Stimulated activated CD4-positive, alpha-beta T cell treated with anti-CD3 and anti-CD28 coated beads, Interleukin-15, amount 100 ng/mL, for 48 hours (primary cell): Measurements from ENCODE around the gene GCG.

ENCODE experiments used
- DNase-seq, 2 donors: peaks; one replicate each; pipeline ENCODE4 v3.0.0-alpha.2; 2020; ENCODE audit warnings: low read depth in 2 of 2

Gene GCG

DNA sequence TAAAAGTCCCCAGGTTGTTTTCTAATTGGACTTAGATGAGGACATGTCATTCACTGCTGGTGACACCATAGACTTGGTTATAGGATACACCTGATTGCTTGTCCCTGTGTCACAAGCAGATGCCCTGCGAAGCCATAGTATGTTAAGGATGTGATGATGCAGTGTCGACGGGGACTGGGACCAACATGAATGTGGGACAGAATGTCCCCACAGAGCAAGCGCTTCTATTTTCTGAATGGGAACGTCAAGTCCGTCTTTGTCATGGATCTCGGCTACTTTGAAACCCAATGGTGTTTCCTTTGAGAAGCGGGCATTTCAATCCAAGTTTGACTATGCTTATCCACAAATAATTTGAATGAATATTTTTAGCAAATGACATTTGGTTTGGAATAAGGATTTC is 2.1 kb downstream of the GCG start:
- DNase-seq = no peak

DNA sequence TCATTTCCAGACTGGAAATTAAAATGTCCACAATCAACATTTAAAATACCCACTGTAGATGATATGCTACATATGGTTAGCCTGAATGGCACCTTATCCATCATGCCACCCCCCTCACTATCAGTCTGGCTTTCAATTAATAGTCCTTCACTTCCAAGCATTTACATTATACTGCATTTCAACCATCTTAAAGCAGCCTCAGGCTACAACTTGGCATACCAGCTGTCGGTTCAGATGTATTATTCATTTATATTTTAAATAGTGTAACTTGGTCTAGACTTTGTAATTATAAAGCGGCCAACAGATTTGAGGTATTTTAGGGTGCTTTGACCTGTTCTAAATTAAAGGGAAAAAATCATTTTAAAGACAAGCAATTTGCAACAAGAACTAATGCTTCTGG is 2.6 kb downstream of the GCG start:
- no peak for DNase-seq

DNA sequence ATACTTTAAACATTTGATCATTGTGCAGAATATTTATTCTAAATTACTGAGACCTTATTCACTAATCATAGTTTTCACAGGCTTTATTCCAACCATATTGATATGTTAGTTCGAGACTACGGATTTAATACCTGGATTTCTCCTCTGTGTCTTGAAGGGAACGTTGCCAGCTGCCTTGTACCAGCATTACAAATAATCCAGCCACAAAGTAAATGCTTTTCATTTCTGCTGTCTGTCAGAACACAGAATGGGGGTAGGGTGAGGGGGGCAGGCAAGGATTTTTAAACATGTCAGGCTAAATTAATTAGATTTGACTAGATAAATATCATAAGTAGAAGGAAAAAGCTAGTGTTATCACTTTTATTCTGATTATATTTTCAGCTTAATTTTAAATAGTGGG is 3.1 kb downstream of the GCG start:
- no peak for DNase-seq

DNA sequence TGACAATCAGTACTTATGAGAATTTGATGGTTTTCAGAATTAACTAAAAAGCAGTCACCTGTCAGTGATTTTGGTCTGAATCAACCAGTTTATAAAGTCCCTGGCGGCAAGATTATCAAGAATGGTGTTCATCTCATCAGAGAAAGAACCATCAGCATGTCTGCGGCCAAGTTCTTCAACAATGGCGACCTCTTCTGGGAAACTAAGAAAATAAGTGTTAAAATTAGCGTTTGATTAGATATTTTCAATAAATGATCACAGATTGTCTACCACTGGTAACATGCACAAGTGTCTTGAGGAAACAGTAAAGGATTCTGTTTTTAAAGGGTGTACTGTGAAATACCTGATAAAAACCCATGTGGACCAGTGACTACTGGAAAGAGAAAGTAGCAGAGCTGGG is 8.1 kb downstream of the GCG start:
- no peak for DNase-seq

DNA sequence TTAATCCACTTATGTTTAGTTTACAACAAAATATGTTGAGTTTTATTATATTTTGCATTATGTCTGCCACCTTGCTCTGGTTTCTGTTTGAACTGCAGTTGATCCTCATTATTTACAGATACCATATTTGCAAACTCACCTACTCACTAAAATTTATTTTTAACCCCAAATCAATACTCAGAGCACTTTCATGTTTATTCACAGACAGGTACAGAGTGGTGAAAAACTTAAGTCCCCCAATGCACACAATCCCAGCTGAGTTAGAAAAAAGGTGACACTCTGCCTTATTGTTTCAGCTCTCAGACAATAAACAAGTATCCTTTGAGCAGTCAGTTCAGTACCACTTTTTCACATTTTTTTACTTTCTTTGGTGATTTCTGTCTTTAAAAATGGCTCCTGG is 13.7 kb downstream of the GCG start:
- DNase-seq = no peak

DNA sequence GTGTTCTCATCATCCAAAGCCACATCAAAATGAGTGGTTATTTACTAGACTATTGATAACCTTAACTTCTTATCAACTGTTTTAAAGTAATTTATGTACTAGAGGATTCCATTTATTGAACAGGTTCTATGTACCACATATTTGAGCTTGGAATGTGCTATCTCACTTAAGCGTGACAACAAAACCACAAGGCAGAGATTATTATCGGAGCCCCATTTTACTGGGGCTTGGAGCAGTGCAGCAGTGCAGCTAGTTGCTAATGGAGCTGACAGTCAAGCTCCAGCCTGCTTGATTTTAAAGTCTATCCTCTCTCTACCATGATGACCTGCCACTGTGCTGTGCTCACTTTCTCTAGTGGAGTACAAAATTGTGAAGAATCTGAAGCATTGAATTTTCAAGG is 24.6 kb downstream of the GCG start:
- DNase-seq = no peak

DNA sequence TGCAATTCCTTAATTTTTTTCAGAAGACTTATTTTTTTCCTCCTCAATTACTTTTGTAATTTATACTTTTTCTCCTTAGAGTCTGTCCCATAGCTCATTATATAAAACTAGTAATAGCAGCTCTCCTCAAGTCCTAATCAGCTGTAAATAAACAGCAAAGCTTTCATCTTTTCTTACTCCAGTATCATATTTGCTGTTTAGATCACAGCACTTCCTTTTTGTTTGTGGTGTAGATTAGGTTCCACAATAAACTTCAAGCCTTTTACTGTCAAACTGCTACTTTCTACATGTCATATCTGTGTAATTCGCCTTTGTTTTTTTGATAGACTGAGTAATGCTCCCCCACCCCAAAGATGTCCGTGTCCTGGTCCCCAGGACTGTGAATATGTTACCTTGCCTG is 25.5 kb downstream of the GCG start:
- no peak for DNase-seq

DNA sequence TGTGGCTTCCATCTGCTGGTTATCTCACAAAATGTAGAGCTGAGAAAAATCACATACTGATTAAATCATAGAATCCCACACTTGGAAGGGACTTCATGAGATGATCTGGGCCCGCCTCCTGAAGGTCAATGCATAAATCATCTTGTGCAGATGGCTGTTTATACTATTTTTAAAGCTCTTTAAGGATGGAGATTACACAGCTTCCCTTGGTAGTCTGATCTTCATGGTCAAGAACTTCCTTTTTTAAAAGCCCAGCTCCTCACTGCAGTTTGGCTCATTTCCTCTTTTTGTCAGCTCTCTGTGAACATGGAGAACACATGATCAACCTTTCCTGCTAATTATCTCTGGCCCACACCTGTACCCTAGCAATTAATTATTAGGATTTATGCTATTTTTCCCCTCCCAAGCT is 25.9 kb downstream of the GCG start:
- no peak for DNase-seq

DNA sequence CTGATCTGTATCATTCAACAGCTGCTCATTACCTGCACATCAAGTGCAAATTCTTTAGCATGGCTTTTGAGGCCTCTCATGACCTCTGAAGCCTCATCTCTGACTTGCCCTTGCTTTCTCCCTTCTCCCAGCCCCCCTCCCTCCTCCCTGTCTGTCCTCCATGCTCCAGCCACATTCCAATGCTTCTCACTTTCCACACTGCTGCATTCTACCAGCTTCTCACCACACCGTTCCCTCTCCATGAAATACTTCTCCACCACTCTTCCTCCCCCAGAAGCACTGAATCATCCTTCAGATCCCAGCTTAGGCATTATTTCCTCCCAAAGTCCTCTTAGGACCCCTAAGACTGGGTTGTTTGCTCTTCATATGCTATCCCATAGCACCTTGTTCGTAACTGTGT is 26.9 kb downstream of the GCG start:
- no peak for DNase-seq

DNA sequence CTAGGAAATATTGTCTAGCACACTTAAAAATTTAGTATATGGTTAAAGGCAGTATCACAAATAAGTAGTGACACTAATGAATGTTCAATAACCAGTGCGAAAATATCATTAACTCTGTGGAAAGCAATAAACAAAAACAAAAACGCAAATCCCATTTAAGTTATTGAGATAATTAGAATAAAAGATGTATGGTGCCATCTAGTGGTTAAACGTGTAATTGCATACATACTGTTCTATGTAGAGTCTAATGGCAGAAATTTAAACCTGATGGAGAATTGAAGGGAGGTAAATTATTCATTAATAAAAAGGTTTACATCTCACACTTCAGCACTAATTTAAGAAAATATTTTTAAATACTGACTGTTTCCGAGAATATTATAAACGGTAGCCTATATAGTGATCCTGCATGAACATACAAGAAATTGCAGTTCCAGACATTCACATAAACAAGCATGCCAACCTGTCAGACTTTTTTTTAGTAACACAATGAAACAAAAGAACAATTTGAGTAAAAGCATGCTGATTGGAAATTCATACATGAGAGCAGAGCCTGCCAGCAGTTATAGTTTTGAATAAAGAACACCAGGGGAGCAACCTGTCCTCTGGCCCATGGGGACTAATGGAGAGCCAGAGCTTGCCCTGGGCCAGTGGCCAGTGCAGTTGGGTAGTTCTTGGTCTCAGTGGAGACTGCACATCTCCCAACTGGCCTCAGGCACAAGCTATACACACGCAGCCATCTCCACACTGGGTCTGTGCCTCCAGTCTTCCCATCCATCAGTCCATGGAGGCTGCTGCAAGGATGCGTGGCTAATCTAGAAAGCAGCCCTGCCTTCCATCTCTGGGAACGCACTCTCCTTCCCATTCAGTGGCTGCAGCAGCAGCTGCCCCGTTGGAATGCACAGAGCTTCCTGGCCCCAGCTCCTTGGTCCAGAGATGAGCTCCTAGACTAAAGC is 28.0 kb downstream of the GCG start:
- DNase-seq = no peak

DNA sequence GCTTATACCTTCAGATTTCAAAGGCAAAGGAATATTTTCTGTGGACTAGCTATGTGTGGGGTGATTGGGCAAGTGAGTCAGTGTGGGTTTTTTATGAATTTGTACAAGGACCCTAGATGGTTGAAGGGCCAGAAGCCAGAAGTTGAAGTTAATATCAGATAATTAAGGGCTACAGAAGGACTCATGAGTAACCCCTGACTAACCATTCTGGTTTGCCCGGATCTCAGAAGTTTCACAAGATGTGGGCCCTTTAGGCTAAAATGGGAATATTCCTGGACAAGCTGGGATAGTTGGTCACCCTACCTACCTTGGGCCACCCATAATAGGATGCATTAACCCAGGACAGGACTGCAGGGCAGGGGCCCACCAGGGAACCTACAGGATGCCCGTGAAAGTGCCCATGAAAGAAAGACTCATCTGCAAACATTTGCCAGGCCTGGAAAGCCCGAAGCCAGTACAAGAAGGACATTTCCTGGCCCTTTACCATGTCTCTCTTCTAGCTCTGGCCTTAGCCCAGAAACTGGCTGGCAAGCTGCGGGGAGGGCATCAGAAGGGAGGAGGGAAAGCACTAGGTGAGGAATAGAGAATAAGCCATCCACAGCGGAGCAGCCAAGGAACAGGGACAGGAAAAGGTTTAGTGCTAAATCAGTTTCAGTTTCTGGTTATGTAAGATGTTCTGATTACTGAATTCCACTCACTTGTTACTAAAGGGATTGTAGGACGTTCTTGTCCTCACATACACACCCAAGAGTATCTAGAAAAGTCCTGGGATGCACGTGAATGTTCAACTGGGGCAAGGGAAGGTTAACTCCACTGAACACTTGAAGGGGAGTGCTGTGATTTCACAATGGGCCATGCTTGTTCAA is 33.6 kb downstream of the GCG start:
- no peak for DNase-seq

DNA sequence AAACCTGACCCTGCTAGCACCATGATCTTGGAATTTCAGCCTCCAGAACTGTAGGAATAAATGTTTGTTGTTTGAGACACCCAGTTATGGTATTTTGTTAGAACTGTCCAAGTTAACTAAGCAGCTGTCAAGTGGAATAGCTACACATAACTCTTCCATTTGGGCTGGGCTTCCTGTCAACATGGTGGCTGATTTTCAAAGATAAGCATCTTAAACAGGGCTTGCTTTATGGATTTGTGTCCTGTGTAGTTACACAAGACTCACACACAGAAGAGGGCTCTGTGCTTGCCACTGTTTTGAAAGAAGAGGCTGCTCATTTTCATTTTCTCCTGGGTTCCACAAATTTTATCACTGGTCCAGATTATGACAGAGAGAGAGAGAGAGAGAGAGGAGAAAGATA is 35.7 kb downstream of the GCG start:
- DNase-seq = no peak

DNA sequence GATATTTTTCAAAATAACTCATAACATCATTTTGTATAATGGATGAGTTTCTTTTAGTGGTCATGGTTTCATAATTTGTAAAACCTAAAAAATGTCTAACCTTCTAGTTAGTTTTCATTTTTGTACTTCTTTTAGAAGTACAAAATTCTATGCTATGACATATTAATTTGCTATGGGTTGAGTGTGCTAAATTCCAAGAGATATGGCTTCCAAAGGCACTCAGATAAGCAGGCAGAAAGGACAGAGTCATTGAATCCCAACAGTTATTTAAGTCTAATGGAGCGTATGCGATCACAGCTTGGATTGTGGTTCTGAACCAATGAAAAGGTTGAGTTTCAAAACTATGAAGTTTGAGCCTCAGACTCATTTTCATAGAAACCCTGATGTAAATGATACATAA is 37.0 kb downstream of the GCG start:
- DNase-seq = no peak

DNA sequence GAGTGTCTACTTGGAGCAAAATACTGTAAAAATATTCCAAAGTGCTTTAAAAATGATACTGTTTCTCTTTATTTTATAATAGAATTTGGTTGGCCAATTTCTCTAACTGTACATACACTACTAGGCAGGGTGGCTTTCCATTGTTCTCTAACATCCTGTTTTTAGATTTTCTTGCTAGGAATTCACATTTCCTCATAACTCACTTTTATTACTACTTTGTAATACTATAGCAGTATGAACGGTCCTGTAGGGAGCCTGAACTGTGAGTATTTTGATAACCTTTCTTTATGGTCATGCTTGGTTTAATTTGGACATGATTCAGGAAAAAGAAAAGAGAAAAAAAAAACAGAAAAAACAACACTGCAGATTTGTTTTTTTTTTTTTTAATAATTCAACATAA is 37.8 kb downstream of the GCG start:
- DNase-seq = no peak

DNA sequence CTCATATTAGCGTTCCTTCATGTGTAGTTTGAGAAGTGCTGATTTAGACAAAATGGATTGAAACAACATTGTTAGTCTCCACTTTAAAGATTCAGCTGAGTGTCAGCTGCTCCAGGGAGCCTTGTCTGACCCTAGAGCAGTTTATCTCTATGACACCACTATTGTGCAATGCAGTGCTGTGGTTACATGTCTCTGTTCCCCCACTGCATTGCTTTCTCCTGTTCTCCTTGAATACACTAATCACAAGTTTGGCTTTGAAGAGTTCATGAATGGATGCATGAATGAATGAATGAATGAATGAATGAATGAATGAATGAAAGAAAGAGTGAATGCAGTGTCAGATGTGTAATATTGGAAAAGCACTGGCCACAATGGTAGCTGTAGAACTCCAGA is 38.3 kb downstream of the GCG start:
- DNase-seq = no peak

DNA sequence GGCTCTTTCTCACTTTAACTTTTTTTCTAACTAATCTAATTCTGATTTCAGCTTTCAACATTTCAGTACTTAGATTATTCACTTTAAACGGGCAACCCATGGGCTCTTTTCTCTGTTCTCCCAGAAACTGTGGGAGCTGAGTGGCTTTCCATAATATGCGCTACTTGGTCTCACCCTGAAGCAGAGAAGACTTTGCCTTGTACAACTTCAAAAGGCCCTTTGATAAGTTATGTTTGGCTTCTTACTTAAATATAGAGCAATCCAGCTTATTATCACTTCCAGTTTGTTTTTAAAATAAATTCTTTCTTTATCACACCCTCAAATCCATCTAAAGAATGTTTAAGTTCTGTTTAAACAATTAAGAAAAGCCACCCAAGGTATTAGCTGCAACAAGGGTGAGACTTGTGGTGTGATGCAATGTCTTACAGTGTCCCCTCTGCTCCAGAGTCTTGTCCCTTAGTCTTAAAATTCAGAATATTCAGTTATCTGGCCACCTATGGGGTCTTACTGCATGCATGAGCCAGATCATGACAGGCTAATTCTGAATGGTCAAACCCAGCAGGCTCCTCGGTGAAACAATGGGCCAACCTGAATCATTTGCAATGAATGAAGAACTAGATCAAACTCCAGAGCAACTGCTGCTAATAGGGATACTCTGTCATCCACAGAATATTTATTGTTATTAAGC is 38.8 kb downstream of the GCG start:
- no peak for DNase-seq

DNA sequence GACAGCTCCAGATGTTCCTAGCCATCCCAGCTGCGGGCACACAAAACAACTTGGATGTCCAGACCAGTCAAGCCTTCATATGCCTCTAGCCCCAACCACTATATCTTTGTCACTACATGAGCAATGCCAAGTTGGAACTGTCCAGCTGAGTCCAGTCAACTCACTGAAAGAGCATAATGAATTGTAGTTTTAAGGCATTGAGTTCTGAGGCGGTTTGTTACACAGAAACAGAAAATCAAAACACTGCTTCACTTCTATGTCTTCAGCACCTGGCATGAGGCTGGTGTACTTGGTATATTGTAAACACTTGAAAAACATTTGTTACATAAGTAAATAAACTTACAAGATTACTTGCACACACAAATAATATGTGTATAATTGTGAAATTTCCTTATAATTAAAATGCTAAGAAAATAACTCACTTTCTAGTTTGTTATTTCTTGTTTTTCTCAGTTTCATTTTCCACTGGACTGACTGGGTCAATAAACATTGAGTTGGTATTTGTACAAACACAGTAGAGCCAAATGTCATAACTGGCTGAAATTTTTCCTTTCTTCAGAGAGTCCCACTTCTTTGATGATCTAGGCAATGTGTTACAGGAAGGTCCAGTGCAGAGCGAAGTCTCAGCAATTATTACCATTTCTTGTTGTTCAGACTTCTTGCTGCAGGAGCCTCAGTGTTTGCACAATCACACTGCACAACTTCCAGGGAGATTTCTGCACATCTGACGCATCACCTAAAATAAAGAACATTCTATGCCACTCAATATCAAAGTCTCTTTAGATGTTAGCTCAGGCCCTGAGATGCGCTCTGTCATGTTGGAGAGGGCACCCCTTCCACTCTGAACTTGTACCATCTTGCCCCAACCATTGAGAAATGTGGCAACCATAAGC is 39.8 kb downstream of the GCG start:
- no peak for DNase-seq

DNA sequence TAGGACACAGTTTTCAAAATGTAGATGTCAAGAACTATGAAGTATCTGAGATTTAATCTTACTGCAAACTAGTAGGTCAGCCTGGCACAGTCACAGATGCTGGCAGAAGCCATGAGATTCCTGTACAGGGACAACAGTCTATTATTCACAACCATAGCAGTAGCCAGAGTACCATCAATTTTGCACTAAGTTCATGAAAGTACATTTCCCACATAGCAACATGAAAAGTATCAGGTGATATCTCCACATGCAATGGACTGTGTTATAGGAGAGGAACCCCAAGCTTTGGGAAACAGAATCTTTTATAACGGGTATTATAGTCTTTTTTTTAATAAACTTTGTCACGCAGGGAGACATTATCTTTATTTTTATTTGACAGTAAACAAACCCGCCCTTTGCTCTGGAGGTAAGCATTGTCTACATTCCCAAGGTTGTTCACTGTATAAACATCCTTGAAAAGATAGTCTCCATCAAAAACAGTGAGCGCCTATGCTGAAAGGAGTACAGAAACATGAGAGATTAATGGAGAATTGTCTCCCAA is 44.6 kb downstream of the GCG start:
- no peak for DNase-seq

DNA sequence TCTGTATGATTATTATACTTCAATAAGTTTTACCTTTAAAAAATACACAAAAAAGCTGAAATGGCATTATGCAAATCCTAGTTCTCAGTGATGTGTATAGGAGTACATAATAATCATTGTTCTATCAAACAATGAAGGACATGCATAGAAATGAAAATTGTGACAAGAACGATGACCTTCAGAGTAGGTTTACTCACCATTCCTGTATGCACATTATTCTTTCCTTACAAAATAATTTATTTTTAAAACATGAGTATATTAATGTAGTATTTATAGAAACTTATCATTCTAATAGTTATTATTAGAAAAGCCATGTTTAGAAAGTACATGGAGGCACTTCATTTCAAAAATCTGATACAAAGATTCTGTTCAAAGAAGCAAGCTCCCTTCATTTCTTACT is 45.3 kb downstream of the GCG start:
- no peak for DNase-seq

DNA sequence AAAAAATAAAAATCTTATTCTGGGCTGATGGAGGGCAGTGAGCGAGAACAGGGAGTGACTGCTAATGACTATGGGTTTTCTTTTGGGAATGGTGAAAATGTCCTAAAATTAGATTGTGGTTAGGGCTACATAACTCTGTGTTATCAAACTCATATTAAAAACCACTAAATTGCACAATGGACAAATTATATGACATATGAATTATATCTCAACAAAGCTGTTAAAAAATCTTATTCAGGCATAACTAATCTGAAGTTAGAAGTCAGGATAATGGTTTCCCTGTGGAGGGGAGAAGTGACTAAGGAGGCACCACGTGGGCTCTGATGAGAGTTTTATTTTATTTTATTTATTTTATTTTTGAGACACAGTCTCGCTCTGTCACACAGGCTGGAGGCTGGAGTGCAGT is 45.9 kb downstream of the GCG start:
- DNase-seq = no peak

DNA sequence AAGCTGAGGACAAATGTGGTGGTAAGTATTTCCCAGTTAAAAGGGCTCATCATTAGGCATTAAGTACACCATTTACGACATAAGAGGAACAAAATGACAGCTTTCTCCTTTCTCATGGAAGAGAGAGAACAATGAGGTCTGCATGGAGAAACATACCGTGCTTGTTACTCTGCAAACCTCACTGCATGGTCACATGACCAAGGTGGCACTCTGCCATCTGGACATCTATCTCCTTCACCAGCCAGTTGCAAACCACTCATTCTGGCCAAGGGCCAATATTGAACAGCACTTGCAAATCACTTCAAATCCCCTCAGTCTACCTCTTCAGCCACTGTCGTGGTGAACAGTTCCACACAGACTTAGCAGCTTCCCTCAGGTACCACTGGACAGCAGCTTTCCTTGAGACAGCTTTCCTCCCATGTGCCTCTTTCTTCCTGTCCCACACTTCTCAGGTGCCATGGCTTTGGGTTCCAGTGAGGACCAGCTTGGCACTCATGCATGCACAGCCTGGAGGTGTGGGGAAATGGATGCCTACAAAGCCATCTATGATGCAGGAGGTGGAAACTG is 48.5 kb downstream of the GCG start:
- DNase-seq = no peak
